GM13977 (cell line): ENCODE measurements around the gene ATPAF1.
"Not testable (repeated sequence)": the region's sequence is repeated elsewhere in the genome, so short reads cannot be mapped to it uniquely, and the experiment has no call there.

Source experiments
- DNase-seq: peaks from one replicate; pipeline ENCODE4 v3.0.0; 2012; ENCODE audit warnings: low spot score
- in situ Hi-C: fragments of 300-500 bp; cut with MboI; formaldehyde crosslinking; loops from one replicate; pipeline ENCODE4 v1.12.0; 2022; ENCODE audit warnings: low sequenced_read_pairs, low pct_unique_long_range_greater_than_20kb, mixed read lengths, inconsistent platforms; ENCODE audit not compliant: unreplicated experiment
- TF ChIP-seq, protein P1 (sequence below): IDR thresholded peaks from 2 replicates; pipeline ENCODE4 v1.5.1; 2012; ENCODE audit warnings: mild to moderate bottlenecking, control low read depth; ENCODE audit not compliant: insufficient read depth; ENCODE audit errors: extremely low read depth, missing control alignments

Gene ATPAF1

DNA sequence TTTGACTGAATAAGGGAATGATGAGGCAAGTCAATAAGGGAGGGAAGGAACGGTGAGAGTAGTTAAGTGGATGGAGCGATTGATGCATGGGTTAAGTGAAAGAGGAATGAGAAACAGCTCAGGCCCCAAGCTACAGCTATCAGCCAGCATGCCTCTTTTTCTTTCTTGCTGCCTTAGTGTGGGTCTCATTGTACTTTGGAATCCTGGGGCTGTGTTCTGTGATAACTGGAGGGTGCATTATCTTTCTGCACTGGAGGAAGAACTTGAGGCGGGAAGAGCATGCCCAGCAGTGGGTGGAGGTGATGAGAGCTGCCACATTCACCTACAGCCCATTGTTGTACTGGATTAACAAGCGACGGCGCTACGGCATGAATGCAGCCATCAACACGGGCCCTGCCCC, 4.5 kb upstream of the ATPAF1 start:
- TF ChIP-seq, protein P1, sequence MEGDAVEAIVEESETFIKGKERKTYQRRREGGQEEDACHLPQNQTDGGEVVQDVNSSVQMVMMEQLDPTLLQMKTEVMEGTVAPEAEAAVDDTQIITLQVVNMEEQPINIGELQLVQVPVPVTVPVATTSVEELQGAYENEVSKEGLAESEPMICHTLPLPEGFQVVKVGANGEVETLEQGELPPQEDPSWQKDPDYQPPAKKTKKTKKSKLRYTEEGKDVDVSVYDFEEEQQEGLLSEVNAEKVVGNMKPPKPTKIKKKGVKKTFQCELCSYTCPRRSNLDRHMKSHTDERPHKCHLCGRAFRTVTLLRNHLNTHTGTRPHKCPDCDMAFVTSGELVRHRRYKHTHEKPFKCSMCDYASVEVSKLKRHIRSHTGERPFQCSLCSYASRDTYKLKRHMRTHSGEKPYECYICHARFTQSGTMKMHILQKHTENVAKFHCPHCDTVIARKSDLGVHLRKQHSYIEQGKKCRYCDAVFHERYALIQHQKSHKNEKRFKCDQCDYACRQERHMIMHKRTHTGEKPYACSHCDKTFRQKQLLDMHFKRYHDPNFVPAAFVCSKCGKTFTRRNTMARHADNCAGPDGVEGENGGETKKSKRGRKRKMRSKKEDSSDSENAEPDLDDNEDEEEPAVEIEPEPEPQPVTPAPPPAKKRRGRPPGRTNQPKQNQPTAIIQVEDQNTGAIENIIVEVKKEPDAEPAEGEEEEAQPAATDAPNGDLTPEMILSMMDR, result no peak
- DNase-seq, result no peak
- in situ Hi-C loops, result no loop called here

DNA sequence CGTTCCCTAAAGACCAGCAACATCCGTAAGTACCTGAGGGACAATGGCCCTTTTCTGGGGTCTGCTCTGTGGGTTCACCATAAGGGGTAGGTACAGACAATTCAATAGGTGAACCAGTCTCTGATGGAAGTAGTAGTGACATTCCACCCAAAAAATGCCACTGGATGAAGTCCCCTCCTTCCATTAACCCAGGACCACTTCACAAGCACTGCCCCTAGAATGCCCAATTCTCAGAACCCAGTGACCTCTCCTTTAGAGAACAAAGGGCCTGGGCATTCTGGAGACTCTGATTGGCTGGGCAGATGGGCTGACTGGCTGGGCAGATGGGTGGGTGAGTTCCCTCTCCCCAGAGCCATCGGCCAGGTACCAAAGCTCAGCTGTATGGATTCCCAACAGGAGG, 3.4 kb upstream of the ATPAF1 start, which contains the start of gene TEX38:
TSS of gene TEX38 (plus strand) at position 301 of the 400 bp plus-strand sequence. CDS start at position 382, 81 bp downstream.
- in situ Hi-C loops, result no loop called here
- TF ChIP-seq, protein P1, result no peak
- DNase-seq, result no peak

DNA sequence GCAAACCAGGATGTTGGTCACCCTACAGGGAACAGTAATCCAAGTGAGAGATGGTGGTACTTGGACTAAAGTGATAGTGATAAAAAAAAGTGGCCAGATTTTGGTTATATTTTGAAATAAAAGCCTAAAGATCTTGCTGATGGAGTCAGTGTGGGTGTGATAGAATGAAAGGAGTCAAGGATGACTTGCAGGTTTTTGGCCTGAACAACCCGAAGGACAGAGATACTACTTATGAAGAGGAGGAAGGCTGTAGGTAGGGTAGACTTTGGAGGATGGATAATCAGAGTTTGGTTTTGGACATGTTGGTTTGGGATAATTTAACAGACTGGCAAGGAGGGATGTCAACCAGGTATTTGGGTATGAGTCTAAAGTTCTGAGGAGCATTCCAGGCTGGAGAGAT, 2.0 kb upstream of the ATPAF1 start:
- in situ Hi-C loops, result no loop called here
- TF ChIP-seq, protein P1, result no peak

DNA sequence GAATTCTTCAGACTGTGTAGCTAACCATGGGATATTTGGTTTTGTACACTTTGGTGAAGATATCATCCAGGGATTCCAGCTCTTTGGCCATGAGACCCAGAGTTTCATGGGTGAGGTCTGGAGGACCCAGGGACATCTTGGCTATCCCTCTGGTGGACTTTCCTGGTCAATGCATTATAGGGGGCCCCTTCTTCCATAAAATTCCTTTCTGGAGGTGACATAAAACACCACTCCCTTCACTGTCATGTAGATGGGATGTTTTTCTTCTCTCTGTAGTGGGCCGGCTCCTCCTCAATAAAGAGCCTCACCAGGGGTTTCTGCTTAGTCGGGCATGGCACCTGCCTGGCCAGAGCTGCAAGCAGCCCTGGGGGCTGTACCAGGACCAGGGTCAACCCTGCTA, 2.2 kb downstream of the ATPAF1 start:
- no peak for DNase-seq
- in situ Hi-C loops, result no loop called here
- TF ChIP-seq, protein P1, result no peak

More for the DNA sequence above, 2.0 kb upstream of the ATPAF1 start:
- DNase-seq, result no peak

DNA sequence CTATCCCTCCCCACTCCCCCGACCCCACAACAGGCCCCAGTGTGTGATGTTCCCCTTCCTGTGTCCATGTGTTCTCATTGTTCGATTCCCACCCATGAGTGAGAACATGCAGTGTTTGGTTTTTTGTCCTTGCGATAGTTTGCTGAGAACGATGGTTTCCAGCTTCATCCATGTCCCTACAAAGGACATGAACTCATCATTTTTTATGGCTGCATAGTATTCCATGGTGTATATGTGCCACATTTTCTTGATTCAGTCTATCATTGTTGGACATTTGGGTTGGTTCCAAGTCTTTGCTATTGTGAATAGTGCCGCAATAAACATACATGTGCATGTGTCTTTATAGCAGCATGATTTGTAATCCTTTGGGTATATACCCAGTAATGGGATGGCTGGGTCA, 5.2 kb downstream of the ATPAF1 start:
- DNase-seq, in situ Hi-C loops: not testable (repeated sequence)

DNA sequence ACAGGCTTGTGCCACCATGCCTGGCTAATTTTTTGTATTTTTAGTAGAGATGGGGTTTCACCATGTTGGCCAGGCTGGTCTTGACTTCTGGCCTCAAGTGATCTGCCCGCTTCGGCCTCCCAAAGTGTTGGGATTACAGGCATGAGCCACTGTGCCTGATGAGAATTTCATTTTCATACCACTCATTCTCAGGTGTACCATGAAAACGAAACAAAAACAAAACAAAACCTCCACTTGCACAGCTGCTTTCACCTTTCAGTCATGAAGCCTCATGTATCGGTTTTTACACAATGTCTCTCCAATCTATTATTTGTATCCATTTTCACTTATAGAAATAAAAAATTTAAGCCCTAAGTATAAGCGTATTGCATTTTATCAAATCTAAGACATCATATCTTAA, 8.0 kb downstream of the ATPAF1 start:
- in situ Hi-C loops, result not testable (repeated sequence)
- DNase-seq, result peak; percentile 55

DNA sequence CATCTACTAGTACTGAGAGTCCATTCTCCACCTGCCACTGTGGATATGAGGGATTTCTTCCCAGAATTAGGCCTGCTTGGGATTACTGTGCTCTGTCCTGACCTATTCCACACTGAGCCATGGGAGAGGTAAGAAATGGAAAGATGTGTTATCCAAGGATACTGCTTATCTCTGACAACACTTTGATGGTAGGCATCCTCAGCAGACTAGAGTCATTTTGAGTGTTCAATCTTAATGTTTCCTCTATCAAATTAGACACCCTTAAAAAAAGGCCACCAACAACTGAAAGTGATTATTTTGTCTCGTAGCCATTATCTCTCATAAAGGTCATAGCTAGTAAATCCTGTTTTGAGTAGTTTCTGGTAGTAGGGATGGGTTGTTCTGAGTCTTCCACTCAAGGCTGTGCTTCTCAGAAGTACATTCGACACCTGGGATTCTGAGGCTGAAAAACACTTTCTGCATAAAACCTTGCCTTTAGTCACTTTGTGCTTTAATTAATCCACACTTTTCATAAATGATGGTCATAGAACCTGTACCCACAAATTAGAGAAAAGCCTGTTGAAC, 8.8 kb downstream of the ATPAF1 start:
- TF ChIP-seq, protein P1, result no peak
- in situ Hi-C loops, result no loop called here
- no peak for DNase-seq

DNA sequence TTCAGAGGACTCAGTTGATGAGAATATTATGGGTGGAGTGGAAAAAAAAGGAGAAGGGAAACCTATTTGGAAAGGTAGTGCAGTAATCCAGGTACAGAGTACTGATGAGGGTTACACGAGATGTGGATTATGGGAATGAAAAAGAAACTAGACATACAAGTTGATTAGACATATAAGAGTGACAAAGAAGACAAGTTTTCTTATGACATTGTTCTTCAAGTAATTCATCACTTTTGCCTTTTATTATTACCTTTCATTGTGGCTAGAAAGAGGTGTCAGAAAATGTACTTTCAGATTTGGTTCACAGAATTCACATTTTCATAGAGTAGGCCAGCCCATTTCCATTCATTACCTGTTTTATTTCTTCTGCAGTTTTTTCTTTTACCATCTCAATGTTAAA, 10.4 kb downstream of the ATPAF1 start:
- DNase-seq, result no peak
- in situ Hi-C loops, result no loop called here
- TF ChIP-seq, protein P1, result no peak
